MM.1S (cell line): ENCODE results near the gene HSD17B14.

Experiments
- DNase-seq: peaks from one replicate; pipeline ENCODE4 v3.0.0-alpha.2; 2015
- H2AFZ ChIP-seq: fragments of 300-600 bp; sonication (generic); 2 replicates; pipeline ENCODE4 v1.6.0; 2016; ENCODE audit warnings: antibody characterized with exemption, low read length
- H3F3A ChIP-seq: fragments of 300-600 bp; sonication (generic); 2 replicates; pipeline ENCODE4 v1.6.1; 2016; ENCODE audit warnings: mild to moderate bottlenecking, antibody characterized with exemption, low read length, moderate library complexity, mixed read lengths; ENCODE audit not compliant: insufficient read depth
- H3K27ac ChIP-seq: fragments of 300-600 bp; sonication (generic); 2 replicates; pipeline ENCODE4 v1.5.1; 2016; ENCODE audit warnings: mild to moderate bottlenecking, low read length
- H3K27me3 ChIP-seq: fragments of 300-600 bp; sonication (generic); replicated peaks from 2 replicates; pipeline ENCODE4 v1.6.0; 2016; ENCODE audit warnings: low read length; ENCODE audit not compliant: insufficient read depth
- H3K36me3 ChIP-seq: fragments of 300-600 bp; sonication (generic); replicated peaks from 2 replicates; pipeline ENCODE4 v1.6.1; 2016; ENCODE audit warnings: mild to moderate bottlenecking, low read length, mixed read lengths; ENCODE audit not compliant: insufficient read depth
- H3K4me1 ChIP-seq: fragments of 300-600 bp; sonication (generic); 2 replicates; pipeline ENCODE4 v1.6.1; 2016; ENCODE audit warnings: low read length, mixed read lengths
- H3K4me2 ChIP-seq: fragments of 300-600 bp; sonication (generic); 2 replicates; pipeline ENCODE4 v1.6.0; 2016; ENCODE audit warnings: low read depth, low read length
- H3K4me3 ChIP-seq: fragments of 300-600 bp; sonication (generic); 2 replicates; pipeline ENCODE4 v1.5.1; 2016; ENCODE audit warnings: low read length, mixed read lengths
- H3K79me2 ChIP-seq: fragments of 300-600 bp; sonication (generic); 2 replicates; pipeline ENCODE4 v1.6.1; 2016; ENCODE audit warnings: mixed run types, low read length, mixed read lengths
- H3K9ac ChIP-seq: fragments of 300-600 bp; sonication (generic); 2 replicates; pipeline ENCODE4 v1.6.1; 2016; ENCODE audit warnings: low read length, mixed read lengths
- H3K9me2 ChIP-seq: fragments of 300-600 bp; sonication (generic); replicated peaks from 2 replicates; pipeline ENCODE4 v1.6.1; 2016; ENCODE audit warnings: mild to moderate bottlenecking, low read length, mixed read lengths; ENCODE audit not compliant: insufficient read depth
- H3K9me3 ChIP-seq: fragments of 300-600 bp; sonication (generic); replicated peaks from 2 replicates; pipeline ENCODE4 v1.6.1; 2016; ENCODE audit warnings: mild to moderate bottlenecking, low read length, mixed read lengths; ENCODE audit not compliant: insufficient read depth
- H4K20me1 ChIP-seq: fragments of 300-600 bp; sonication (generic); 2 replicates; pipeline ENCODE4 v1.6.1; 2016; ENCODE audit warnings: mild to moderate bottlenecking, low read length, moderate library complexity, mixed read lengths; ENCODE audit not compliant: insufficient read depth
- CTCF ChIP-seq: fragments of 300-600 bp; sonication (generic); IDR thresholded peaks from 2 replicates; pipeline ENCODE4 v1.5.1; 2016; ENCODE audit warnings: antibody characterized with exemption, low read length, mixed read lengths
- EZH2 ChIP-seq: fragments of 300-600 bp; sonication (generic); optimal IDR thresholded peaks from 2 replicates; pipeline ENCODE3; 2017; ENCODE audit warnings: low read depth, mild to moderate bottlenecking, antibody characterized with exemption, low read length, mixed read lengths
- EZH2phosphoT487 ChIP-seq: fragments of 300-600 bp; sonication (generic); IDR thresholded peaks from 2 replicates; pipeline ENCODE4 v1.6.1; 2018; ENCODE audit warnings: antibody characterized with exemption, low read length

HSD17B14 gene

DNA sequence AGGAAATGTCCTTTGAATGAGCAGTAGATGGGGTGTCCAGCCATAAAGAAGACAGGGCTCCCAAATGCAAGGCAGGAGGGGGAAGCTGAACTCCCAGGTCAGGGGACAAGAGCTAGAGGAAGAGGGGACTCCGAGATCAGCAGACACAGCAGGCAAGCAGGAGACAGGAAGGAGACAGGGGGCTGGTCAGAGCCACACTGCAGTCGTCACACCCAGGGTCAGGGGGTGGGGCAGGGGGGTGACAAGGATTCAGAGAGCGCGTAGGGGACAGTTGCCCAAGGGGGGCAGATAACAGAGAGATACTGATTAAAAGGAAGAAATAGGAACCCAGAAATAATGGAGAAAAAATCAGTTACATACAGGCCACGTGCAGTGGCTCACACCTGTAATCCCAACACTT lies 3.2 kb downstream of the HSD17B14 start:
- Histone ChIP-seq H3K9me2 (no peaks in the 10 kb centered on the region), H3K27me3 (peaks cover 8% of the 10 kb centered on the region; the same call in 1 of the 2 replicates), H3K9ac (no peak overlapping the region), H3K79me2 (no peaks in the 10 kb centered on the region), H3F3A (no peaks in the 10 kb centered on the region), H3K4me2 (no peak overlapping the region), H3K36me3 (no peaks in the 10 kb centered on the region), H3K4me1 (no peaks in the 10 kb centered on the region), H2AFZ (no peak overlapping the region), H4K20me1 (no peaks in the 10 kb centered on the region), H3K9me3 (no peaks in the 10 kb centered on the region), H3K27ac (no peak overlapping the region), H3K4me3 (no peak overlapping the region)
- no peak for DNase-seq
- no peak for TF ChIP-seq CTCF
- no peak for TF ChIP-seq EZH2phosphoT487
- no peak for TF ChIP-seq EZH2

DNA sequence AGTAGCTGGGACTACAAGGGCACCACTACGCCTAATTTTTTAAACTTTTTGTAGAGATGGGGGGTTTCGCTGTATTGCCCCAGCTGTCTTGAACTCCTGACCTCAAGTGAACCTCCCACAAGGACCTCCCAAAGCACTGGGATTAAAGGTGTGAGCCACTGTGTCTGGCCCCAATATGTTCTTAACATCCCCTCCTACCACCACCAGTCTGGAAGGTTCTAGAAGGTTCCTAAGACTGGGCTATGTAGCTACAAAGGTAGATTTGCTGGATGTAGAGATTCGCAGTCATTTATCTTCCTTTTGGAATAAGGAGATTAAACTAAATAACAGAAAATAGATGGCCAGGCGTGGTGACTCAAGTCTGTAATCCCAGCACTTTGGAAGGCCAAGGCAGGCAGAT lies 5.3 kb downstream of the HSD17B14 start:
- Histone ChIP-seq H3K4me1 (no peaks in the 10 kb centered on the region), H3F3A (no peaks in the 10 kb centered on the region), H3K27me3 (no peaks in the 10 kb centered on the region), H3K36me3 (no peaks in the 10 kb centered on the region), H3K79me2 (no peaks in the 10 kb centered on the region), H3K4me3 (no peak overlapping the region), H3K27ac (no peak overlapping the region), H2AFZ (no peak overlapping the region), H3K9me3 (no peaks in the 10 kb centered on the region), H3K4me2 (no peak overlapping the region), H3K9ac (no peak overlapping the region), H4K20me1 (no peaks in the 10 kb centered on the region), H3K9me2 (no peaks in the 10 kb centered on the region)
- TF ChIP-seq CTCF (no peak), EZH2 (no peak), EZH2phosphoT487 (no peak)
- DNase-seq: no peak

DNA sequence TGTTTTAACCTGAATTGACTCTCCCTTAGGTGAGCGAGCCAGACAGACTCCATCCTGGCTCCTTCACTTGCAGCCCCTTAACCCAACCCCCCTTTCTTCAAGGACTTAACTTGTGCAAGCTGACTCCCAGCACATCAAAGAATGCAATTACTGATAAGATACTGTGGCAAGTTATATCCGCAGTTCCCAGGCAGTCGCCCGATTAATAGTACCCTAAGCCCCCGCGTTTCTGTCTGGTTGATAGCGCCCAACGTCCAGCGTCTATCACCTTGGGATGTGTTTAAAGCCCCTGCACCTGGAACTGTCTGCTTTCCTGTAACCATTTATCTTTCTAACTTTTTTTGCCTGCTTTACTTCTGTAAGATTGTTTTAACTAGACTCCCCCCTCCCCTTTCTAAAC lies 6.2 kb downstream of the HSD17B14 start:
- H3F3A ChIP-seq: no peaks in the 10 kb centered on the region
- TF ChIP-seq EZH2phosphoT487 (no peak), EZH2 (no peak), CTCF (no peak)

DNA sequence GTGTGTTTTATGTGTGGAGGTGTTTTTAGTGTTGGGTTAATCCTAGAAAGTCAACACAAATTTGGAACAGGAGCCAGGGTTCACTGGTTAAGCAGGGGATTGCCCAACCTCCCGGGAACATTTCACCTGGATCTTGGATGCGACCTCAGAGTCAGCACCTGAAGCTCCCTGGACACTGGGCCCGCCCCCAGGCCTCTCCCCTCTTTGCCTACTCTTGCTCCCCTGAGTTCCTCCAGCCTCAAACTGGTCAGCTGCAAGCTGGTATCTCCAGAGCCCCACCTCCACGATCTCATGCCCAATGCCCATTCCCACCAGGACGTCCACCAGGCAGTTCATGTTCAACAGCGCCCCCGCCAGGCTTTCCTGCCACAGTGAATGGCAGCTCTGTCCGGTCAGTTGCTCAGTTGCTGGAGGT lies 9.7 kb downstream of the HSD17B14 start:
- Histone ChIP-seq H3K27me3 (no peaks in the 10 kb centered on the region), H3K9ac (no peak overlapping the region), H3K79me2 (no peaks in the 10 kb centered on the region), H3K4me1 (no peaks in the 10 kb centered on the region), H3F3A (no peaks in the 10 kb centered on the region), H3K4me3 (no peak overlapping the region), H3K4me2 (no peak overlapping the region), H4K20me1 (no peaks in the 10 kb centered on the region), H2AFZ (no peak overlapping the region), H3K9me3 (no peaks in the 10 kb centered on the region), H3K36me3 (no peaks in the 10 kb centered on the region), H3K9me2 (no peaks in the 10 kb centered on the region), H3K27ac (no peak overlapping the region)
- DNase-seq: no peak
- TF ChIP-seq CTCF (no peak), EZH2phosphoT487 (no peak), EZH2 (no peak)

More for the DNA sequence above, 6.2 kb downstream of the HSD17B14 start:
- no peak overlapping the region for H3K4me2 ChIP-seq
- no peak overlapping the region for H3K4me3 ChIP-seq
- no peaks in the 10 kb centered on the region for H3K9me2 ChIP-seq
- no peaks in the 10 kb centered on the region for H3K27me3 ChIP-seq
- H3K79me2 ChIP-seq: no peaks in the 10 kb centered on the region
- H2AFZ ChIP-seq: no peak overlapping the region
- DNase-seq: no peak
- H3K27ac ChIP-seq: no peak overlapping the region
- H3K4me1 ChIP-seq: no peaks in the 10 kb centered on the region
- H3K9me3 ChIP-seq: no peaks in the 10 kb centered on the region
- no peaks in the 10 kb centered on the region for H3K36me3 ChIP-seq
- no peak overlapping the region for H3K9ac ChIP-seq
- H4K20me1 ChIP-seq: no peaks in the 10 kb centered on the region
